ENCODE results near the gene RFNG.

DNA sequence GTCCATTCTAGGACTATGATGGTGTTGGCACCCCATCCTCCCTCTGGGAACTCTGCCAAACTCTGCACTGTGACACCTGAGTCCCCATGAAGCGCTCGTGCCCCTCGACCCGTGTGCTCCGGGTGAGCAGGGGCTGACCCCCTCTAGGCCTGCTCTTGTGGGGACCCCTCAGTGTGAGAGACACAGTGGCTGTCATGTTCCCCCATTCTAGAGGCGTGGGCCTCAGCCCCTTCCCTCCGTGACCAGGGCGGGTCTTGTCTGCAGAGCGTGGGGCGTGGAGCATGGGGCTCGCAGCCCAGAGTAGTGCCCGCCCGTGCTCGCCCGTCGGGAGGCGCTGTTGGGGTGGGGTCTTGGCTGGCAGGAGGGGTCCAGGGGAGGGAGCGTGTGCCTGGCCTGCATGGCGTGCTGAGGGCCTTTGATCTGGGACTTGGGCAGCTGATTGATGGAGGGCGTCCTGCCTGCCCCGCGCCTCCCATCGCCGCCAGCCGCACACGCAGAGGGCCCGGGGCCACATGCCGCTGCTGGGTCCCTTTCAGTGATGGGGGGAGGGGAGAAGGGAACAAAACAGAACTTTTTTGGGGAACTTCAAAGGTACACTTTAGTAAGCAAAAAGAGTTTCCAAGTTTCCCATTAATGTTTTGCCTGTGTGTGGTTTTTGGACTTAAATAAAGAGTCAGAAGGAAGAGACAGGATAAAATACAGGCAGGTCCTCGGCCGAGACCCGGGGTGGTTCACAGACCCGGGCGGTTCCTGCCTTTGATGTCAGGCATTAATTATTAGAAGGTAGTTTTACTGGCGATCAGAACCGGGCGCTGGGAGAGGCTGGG is 51.4 kb downstream of the RFNG start:
- TF ChIP-seq, protein P1, sequence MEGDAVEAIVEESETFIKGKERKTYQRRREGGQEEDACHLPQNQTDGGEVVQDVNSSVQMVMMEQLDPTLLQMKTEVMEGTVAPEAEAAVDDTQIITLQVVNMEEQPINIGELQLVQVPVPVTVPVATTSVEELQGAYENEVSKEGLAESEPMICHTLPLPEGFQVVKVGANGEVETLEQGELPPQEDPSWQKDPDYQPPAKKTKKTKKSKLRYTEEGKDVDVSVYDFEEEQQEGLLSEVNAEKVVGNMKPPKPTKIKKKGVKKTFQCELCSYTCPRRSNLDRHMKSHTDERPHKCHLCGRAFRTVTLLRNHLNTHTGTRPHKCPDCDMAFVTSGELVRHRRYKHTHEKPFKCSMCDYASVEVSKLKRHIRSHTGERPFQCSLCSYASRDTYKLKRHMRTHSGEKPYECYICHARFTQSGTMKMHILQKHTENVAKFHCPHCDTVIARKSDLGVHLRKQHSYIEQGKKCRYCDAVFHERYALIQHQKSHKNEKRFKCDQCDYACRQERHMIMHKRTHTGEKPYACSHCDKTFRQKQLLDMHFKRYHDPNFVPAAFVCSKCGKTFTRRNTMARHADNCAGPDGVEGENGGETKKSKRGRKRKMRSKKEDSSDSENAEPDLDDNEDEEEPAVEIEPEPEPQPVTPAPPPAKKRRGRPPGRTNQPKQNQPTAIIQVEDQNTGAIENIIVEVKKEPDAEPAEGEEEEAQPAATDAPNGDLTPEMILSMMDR (IDR thresholded peaks at IDR 0.05): no peak
- TF ChIP-seq ZFX (IDR thresholded peaks at IDR 0.05; ENCODE audit: borderline replicate concordance): no peak
